Activated CD4-positive, alpha-beta T cell treated with anti-CD3 and anti-CD28 coated beads, Interleukin-2, amount 10 ng/mL, durations not matched to agents 24 days and 14 days (primary cell): ENCODE measurements around the gene C1QBP. TPM values are rescaled to one million over a fixed set of nuclear protein-coding genes. Genes with fewer than 3 reads are reported as not detected.
A peak's percentile ranks its signal among the peaks of the same experiment; 100 is the strongest.

ENCODE experiments used
- DNase-seq: peaks from one replicate; pipeline ENCODE4 v3.0.0; 2022
- H3K27ac Mint-ChIP-seq: one replicate; pipeline ENCODE4 v1.8.0; 2022; ENCODE audit warnings: mild to moderate bottlenecking, mixed read lengths
- H3K27me3 Mint-ChIP-seq: one replicate; pipeline ENCODE4 v1.8.0; 2022; ENCODE audit warnings: mixed read lengths
- H3K36me3 Mint-ChIP-seq: one replicate; pipeline ENCODE4 v1.8.0; 2022; ENCODE audit warnings: low read depth, mild to moderate bottlenecking, mixed read lengths
- H3K4me1 Mint-ChIP-seq: one replicate; pipeline ENCODE4 v1.8.0; 2021; ENCODE audit warnings: mixed read lengths
- H3K4me3 Mint-ChIP-seq: one replicate; pipeline ENCODE4 v1.8.0; 2022; ENCODE audit warnings: mild to moderate bottlenecking, moderate library complexity, mixed read lengths
- H3K9me3 Mint-ChIP-seq: one replicate; pipeline ENCODE4 v1.8.0; 2021; ENCODE audit warnings: mixed read lengths
- intact Hi-C: fragments of 100-400 bp; cut with micrococcal nuclease; formaldehyde crosslinking; loops from one replicate; pipeline ENCODE4 v1.15.1; 2023
- total RNA-seq: library from RNA; stranded (reverse); gene quantifications from 2 replicates; pipeline ENCODE4 v1.2.3, GENCODE V29; 2022

The C1QBP gene
- total RNA-seq, 1 donor from 2014 or later, result 451 TPM

DNA sequence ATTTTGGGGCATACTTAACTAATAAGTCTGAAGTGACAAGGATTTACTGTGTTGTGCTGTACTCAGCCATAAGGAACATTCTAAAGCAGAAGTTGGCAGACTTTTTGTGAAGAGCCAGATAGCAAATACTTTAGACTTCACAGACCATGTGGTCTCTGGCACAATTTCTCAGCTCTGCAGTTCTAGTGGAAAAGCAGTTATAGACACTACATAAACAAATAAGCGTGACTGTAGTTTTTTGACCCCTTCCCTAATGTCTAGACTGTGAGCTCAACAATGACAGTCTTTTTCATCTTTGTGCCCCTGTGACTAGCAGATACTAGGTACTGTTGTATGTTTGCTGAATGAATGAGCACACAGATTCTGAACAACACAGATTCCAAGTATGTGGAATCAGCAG, 14.0 kb downstream of the C1QBP start:
- no peak for DNase-seq
- Mint-ChIP-seq H3K27me3 (no peaks in the 10 kb centered on the region), H3K4me3 (no peak overlapping the region), H3K4me1 (peaks cover 26% of the 10 kb centered on the region), H3K27ac (no peak overlapping the region), H3K9me3 (no peaks in the 10 kb centered on the region), H3K36me3 (peaks cover 65% of the 10 kb centered on the region)
- intact Hi-C loops, result loop anchor here (5.0 kb wide), 1 partner anchor 1587 kb away; the partner anchor contains the start of gene RNASEK

DNA sequence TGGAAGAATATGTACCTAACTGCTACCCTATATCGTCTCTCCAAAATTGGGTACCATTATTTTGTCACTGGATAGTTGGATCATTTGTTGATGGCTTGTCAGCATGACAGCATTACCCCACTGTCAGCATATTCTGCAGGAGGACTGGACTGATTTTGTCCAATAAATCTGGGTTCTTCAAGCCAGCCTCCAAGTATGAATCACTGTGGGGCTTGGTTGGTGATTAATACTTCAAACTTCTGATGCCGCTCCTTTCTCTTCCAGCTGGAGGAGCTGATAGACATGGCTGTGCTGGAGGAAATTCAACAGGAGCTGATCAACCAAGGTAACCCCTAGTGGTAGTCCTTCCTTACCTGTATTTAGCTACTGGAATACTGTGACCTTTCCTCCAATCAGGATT, 16.4 kb downstream of the C1QBP start:
- no peak for DNase-seq
- peaks cover 66% of the 10 kb centered on the region for H3K36me3 Mint-ChIP-seq
- no peak overlapping the region for H3K4me3 Mint-ChIP-seq
- H3K4me1 Mint-ChIP-seq, result peaks cover 29% of the 10 kb centered on the region
- H3K27me3 Mint-ChIP-seq, result no peaks in the 10 kb centered on the region
- H3K9me3 Mint-ChIP-seq, result no peaks in the 10 kb centered on the region
- intact Hi-C loops, result loop anchor here (5.0 kb wide), 1 partner anchor 1590 kb away; the partner anchor contains the start of gene RNASEK
- no peak overlapping the region for H3K27ac Mint-ChIP-seq

DNA sequence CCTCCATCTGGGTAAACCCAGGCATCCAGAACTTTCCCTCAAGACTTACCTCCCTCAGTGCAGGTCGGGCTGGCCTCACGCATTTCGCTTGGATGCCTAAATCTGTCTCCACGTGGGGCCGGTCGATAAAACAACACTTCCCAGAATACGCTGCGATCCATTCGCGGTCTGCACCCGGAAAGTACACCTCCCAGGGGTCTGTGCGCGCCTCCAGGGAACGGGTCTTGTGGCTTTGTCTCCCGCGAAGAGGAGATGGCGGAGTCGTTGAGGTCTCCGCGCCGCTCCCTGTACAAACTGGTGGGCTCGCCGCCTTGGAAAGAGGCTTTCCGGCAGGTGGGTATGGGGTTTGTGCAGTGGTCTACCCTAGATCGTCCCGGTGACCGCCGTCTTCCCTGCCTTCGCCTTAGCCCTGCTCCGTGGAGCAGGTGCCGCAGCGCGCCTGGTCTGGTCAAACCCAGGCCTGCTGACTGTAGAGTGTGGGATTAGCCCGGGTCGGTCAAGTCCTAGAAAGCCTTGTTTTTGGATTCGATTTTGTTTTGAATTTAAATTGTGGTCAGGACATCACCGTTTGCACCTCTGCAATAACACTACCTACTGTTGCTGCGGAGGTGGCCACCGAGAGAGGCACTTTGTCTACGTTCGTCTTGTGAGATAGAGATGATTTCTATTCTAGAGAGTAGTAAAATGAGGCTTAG, 18.8 kb downstream of the C1QBP start, which contains the start of gene RPAIN:
RPAIN (plus strand) TSS at position 224 of the 695 bp plus-strand sequence; CDS start at position 253, 29 bp downstream.
- peak within 1 kb of the TSS; percentile 100 for H3K4me3 Mint-ChIP-seq
- DNase-seq, result peak; percentile 96
- peaks cover 33% of the 10 kb centered on the region for H3K4me1 Mint-ChIP-seq
- H3K27ac Mint-ChIP-seq, result peak within 1 kb of the TSS; percentile 100
- H3K36me3 Mint-ChIP-seq, result peaks cover 63% of the 10 kb centered on the region
- no peaks in the 10 kb centered on the region for H3K9me3 Mint-ChIP-seq
- no peaks in the 10 kb centered on the region for H3K27me3 Mint-ChIP-seq
- intact Hi-C loops, result loop anchor here (1.0 to 10.0 kb wide), 6 partner anchors 19 to 1592 kb away; partner anchors contain the start of genes C1QBP, DERL2, DHX33 and MIS12

DNA sequence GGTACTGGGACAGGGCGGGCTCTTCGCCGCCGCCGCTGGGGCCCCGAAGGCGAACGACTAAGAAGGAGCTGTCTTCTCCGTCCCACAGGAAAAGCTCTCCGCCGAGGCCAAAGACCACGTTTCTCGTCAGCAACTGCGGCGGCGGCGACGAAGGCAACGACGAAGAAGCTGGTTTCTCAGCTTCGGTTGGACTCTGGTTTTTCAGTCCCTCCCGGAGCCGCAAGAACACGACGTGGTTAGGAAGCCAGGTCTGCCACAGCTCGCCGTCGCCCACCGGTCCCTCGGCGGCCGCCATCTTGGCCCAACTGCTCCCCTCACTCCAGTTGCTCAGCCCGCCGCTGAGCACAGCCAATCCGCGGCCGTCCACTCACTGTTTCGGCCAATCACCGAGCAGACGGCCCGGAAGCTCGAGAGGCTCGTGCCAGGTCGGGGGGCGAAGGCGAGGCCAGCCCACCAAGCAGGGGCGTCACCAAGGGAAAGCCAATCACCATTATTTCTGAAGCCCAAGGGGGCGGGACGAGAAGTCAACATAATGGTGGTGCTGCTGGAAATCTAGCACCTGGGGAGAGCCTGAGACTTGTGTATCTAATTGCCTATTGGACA, 19.5 kb downstream of the C1QBP start, which contains the start of gene NUP88:
NUP88 (minus strand) TSS at position 307 of the 603 bp plus-strand sequence; CDS start at position 295, 12 bp downstream.
- H3K4me1 Mint-ChIP-seq, result peaks cover 33% of the 10 kb centered on the region
- DNase-seq, result peak; percentile 99
- H3K27me3 Mint-ChIP-seq, result no peaks in the 10 kb centered on the region
- H3K9me3 Mint-ChIP-seq, result no peaks in the 10 kb centered on the region
- intact Hi-C loops, result loop anchor here (1.0 to 10.0 kb wide), 4 partner anchors 20 to 479 kb away; partner anchors contain the start of genes C1QBP, DERL2, MIS12 and RNF167
- peaks cover 61% of the 10 kb centered on the region for H3K36me3 Mint-ChIP-seq
- H3K27ac Mint-ChIP-seq, result peak within 1 kb of the TSS; percentile 100
- H3K4me3 Mint-ChIP-seq, result peak within 1 kb of the TSS; percentile 100

DNA sequence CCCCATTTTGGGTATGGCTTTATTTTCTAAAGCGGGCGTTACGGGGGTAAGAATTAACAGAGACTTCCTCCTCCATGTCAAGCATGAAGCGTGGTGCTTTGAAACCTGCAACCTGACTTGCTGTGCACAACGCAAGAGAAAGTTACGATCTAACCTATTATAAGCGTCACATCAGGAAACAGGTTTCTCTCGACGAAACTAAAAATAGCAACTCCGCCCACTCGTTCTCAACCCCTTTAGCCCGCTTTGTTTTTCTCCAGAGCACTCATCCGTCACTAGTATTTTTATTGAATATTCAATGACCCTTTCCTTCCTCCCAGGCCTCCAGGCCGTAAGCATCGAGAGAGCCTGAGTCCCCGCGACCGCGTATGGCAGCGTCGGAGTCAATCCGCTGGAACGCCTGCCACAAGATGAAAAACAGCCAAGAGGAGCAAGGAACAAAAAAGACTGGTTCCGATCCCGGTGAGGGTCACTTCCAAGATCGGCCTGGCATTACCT, 20.0 kb downstream of the C1QBP start:
- DNase-seq, result peak; percentile 89

DNA sequence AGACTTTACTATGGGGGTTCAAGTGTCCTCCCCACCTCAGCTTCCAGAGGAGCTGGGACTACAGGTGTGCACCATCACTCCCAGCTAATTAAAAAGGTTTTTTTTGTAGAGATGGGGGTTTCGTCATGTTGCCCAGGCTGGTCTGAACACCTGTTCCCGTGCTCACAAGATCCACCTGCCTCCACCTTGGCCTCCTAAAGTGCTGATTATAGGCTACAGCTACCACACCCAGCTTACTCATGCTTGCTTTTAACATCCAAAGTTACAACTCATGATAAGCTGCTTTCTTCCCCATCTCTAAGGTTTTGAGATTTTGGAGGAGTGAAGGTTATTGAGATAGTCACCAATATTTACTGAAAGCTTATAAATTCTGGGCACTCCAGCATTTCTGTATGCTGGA, 22.1 kb downstream of the C1QBP start:
- no peaks in the 10 kb centered on the region for H3K27me3 Mint-ChIP-seq
- intact Hi-C loops, result loop anchor here (10.0 kb wide), 1 partner anchor 222 kb away; the partner anchor contains the start of gene ZNF594
- peak overlapping the region; percentile 51 for H3K27ac Mint-ChIP-seq
- DNase-seq, result no peak
- peaks cover 42% of the 10 kb centered on the region for H3K4me1 Mint-ChIP-seq
- peaks cover 68% of the 10 kb centered on the region for H3K36me3 Mint-ChIP-seq
- peak overlapping the region; percentile 70 for H3K4me3 Mint-ChIP-seq
- no peaks in the 10 kb centered on the region for H3K9me3 Mint-ChIP-seq

More for the DNA sequence above, 20.0 kb downstream of the C1QBP start:
- peak overlapping the region; percentile 100 for H3K4me3 Mint-ChIP-seq
- H3K27me3 Mint-ChIP-seq, result no peaks in the 10 kb centered on the region
- H3K9me3 Mint-ChIP-seq, result no peaks in the 10 kb centered on the region
- peak overlapping the region; percentile 100 for H3K27ac Mint-ChIP-seq
- intact Hi-C loops, result loop anchor here (1.0 to 10.0 kb wide), 4 partner anchors 20 to 478 kb away; partner anchors contain the start of genes C1QBP, DERL2, MIS12 and RNF167
- H3K36me3 Mint-ChIP-seq, result peaks cover 60% of the 10 kb centered on the region
- peaks cover 33% of the 10 kb centered on the region for H3K4me1 Mint-ChIP-seq

DNA sequence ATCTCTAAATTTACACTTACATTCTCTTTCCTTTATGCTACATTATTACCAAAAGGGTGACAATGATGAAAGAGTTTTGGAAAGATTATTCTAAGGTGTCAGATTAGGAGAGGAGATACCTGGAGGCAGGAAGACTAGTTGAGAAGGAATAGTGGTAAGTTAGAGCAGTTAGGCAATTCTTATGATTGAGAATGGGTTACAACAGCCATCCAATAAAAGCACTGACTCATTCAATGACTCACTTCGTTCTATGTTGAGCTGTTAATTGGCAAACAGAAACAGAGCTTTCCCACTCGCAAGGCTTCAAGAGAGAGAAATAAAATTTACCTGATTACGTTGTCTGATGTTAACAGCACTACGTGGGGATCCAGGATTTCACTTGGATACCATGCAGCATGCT, 25.3 kb downstream of the C1QBP start:
- H3K27me3 Mint-ChIP-seq, result no peaks in the 10 kb centered on the region
- peaks cover 38% of the 10 kb centered on the region for H3K4me1 Mint-ChIP-seq
- no peak for DNase-seq
- intact Hi-C loops, result loop anchor here (10.0 kb wide), 1 partner anchor 219 kb away; the partner anchor contains the start of gene ZNF594
- peaks cover 62% of the 10 kb centered on the region for H3K36me3 Mint-ChIP-seq
- H3K4me3 Mint-ChIP-seq, result no peak overlapping the region
- H3K9me3 Mint-ChIP-seq, result no peaks in the 10 kb centered on the region
- H3K27ac Mint-ChIP-seq, result no peak overlapping the region

DNA sequence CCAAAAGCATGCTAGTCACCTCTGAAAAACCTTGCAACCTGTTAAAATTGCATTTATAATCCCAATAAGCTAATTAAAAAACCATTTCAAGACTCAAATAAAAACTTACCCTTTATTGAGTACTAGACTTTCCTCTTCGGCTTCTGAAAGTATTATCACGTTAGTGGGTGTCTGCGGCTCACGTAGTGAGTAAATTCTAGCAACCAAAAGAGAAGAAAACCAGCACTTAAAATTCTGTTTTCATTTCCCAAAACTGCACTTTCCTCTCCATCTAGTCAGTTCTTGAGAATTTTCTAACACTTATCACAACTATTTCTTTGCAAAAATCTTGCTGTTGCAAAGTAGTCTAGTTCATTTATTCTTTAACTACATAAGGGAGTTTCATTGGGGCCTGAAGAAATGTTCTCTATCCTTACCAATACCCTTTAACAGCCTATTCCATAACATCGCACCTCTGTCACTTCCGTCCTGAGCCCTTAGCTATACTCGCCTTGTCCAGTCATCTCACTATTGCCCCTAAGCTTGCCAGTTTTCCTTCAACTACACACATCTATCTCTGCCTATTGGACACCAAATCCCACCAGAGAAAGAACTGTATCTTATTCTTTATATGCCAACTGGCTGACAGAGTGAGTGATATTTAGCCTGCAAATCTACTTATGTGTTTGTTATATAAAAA, 28.2 kb downstream of the C1QBP start:
- H3K27ac Mint-ChIP-seq, result no peak overlapping the region

DNA sequence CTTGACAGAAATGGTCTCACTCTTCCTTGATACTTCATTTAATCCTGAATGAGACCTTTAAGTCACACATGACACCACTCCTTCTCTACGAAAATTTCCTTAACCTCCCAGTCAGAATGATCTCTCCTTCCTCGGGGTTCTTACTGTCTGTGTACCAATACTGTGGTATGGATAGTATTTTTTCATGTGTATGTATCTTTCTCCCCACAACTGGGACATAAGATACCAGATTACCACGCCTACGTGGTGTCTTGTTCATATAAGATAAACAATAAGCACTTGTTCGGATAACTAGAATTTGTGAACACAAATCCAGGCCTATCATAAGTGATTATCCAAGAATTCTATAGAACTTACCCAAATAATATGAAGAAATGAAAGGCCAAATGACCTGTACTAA, 30.8 kb downstream of the C1QBP start:
- no peaks in the 10 kb centered on the region for H3K9me3 Mint-ChIP-seq
- no peaks in the 10 kb centered on the region for H3K27me3 Mint-ChIP-seq
- intact Hi-C loops, result no loop called here
- H3K4me3 Mint-ChIP-seq, result no peak overlapping the region
- no peak for DNase-seq
- H3K27ac Mint-ChIP-seq, result no peak overlapping the region
- peaks cover 38% of the 10 kb centered on the region for H3K36me3 Mint-ChIP-seq
- peaks cover 23% of the 10 kb centered on the region for H3K4me1 Mint-ChIP-seq

More for the DNA sequence above, 28.2 kb downstream of the C1QBP start:
- Mint-ChIP-seq H3K4me3 (no peak overlapping the region), H3K27me3 (no peaks in the 10 kb centered on the region), H3K36me3 (peaks cover 42% of the 10 kb centered on the region), H3K4me1 (peaks cover 28% of the 10 kb centered on the region), H3K9me3 (no peaks in the 10 kb centered on the region)
- no peak for DNase-seq
- intact Hi-C loops, result loop anchor here (10.0 kb wide), 1 partner anchor 216 kb away; the partner anchor contains the start of gene ZNF594

DNA sequence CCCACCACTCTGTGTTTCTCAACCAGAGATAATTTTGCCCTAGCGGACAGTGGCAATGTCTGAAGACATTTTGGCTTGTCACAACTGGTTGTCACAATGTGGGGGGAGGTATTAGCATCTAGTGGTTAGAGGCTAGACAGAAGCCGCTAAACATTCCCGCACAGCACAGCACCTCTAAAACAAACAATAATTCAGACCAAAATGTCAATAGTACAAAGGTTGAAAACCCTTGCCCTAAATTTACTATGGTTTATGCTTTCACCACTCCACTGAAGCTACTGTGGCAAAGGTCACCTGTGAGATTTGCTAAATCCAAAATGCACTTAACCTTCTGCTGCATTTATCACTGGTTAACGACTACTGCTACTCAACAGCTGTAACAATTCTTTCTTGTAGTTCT, 33.6 kb downstream of the C1QBP start:
- Mint-ChIP-seq H3K4me3 (no peak overlapping the region), H3K27me3 (no peaks in the 10 kb centered on the region), H3K27ac (no peak overlapping the region), H3K9me3 (no peaks in the 10 kb centered on the region), H3K36me3 (peaks cover 30% of the 10 kb centered on the region), H3K4me1 (peaks cover 8% of the 10 kb centered on the region)
- no peak for DNase-seq
- intact Hi-C loops, result no loop called here

DNA sequence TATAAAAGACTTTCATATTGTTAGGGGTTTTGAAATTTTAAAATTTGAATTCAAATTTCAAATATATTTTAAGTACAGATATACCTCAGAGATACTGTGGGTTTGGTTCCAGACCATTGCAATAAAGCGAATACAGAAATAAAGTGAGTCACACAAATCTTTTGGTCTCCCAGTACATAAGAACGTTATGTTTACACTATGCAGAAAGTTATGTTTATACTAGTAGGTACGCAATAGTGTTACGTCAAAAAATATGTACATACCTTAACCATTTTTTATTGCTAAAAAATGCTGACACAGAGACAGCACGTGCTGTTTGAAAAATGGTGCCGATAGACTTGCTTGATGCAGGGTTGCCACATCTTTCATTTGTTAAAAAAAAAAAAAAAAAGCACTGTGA, 39.2 kb downstream of the C1QBP start:
- Mint-ChIP-seq H3K4me3 (no peak overlapping the region), H3K9me3 (no peaks in the 10 kb centered on the region), H3K27ac (no peak overlapping the region), H3K27me3 (no peaks in the 10 kb centered on the region), H3K36me3 (peaks cover 66% of the 10 kb centered on the region), H3K4me1 (peaks cover 2% of the 10 kb centered on the region)
- intact Hi-C loops, result no loop called here
- DNase-seq, result no peak

DNA sequence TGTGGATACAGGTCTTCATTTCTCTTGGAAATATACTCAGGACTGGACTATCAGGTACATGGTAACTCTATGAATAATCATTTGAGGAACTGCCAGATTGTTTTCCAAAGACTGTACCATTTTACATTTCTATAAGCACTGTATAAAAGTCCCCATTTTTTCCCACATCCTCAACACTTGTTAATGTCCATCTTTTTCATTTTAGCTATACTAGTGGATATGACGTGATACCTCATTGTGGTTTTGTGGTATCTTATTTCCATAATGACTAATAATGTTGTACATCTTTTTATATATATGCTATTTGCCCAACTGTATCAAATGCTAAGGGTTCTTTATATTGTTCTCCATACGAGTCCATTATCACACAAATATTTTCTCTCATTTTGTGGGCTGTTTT, 42.3 kb downstream of the C1QBP start:
- Mint-ChIP-seq H3K4me1 (peaks cover 2% of the 10 kb centered on the region), H3K27me3 (no peaks in the 10 kb centered on the region), H3K9me3 (no peaks in the 10 kb centered on the region), H3K27ac (no peak overlapping the region), H3K4me3 (no peak overlapping the region), H3K36me3 (peaks cover 73% of the 10 kb centered on the region)
- DNase-seq, result no peak
- intact Hi-C loops, result no loop called here

DNA sequence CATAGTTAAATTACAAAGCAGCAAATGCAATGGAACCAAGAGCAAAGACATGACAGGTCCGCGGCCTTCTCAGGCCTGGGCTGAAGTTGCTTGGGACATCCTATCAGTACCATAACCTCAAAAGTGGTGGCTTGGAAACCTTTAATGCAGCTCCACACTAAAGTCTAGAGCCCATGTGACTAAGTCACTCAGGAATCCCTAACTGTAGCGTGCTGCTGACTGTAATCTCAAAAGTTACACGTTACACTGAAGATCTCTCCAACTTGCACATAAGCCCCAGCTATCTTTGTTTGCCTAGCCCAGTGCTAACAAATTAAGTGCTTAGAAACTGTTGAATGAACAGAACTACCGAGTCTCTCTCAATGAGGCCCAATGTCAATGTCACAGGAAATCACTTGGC, 47.3 kb downstream of the C1QBP start:
- H3K27me3 Mint-ChIP-seq, result no peaks in the 10 kb centered on the region

More for the DNA sequence above, 47.3 kb downstream of the C1QBP start:
- Mint-ChIP-seq H3K27ac (no peak overlapping the region), H3K9me3 (no peaks in the 10 kb centered on the region), H3K36me3 (peaks cover 69% of the 10 kb centered on the region), H3K4me1 (peaks cover 8% of the 10 kb centered on the region), H3K4me3 (no peak overlapping the region)
- no peak for DNase-seq
- intact Hi-C loops, result no loop called here
